ENCODE measurements around the gene RNF224. TPM values are rescaled to one million over a fixed set of nuclear protein-coding genes. Genes with fewer than 3 reads are reported as not detected.

RNF224 gene
- total RNA-seq, 1 donor from 2014 or later, result 0.39 TPM

GRCh38 chr9:137247916-137248175, 20.5 kb downstream of the RNF224 start:
- Mint-ChIP-seq H3K9me3 (ENCODE audit: unreplicated experiment) (no peaks in the 10 kb centered on the region), H3K4me3 (ENCODE audit: unreplicated experiment) (no peak overlapping the region), H3K27ac (ENCODE audit: unreplicated experiment) (no peak overlapping the region), H3K27me3 (ENCODE audit: unreplicated experiment) (peaks cover 1% of the 10 kb centered on the region), H3K4me1 (ENCODE audit: low read depth, unreplicated experiment) (peaks cover under 1% of the 10 kb centered on the region), H3K36me3 (ENCODE audit: unreplicated experiment) (no peaks in the 10 kb centered on the region)
- no peak for DNase-seq
- no peak for TF ChIP-seq CTCF (IDR thresholded peaks at IDR 0.05; ENCODE audit: partially characterized antibody, unreplicated experiment)

DNA sequence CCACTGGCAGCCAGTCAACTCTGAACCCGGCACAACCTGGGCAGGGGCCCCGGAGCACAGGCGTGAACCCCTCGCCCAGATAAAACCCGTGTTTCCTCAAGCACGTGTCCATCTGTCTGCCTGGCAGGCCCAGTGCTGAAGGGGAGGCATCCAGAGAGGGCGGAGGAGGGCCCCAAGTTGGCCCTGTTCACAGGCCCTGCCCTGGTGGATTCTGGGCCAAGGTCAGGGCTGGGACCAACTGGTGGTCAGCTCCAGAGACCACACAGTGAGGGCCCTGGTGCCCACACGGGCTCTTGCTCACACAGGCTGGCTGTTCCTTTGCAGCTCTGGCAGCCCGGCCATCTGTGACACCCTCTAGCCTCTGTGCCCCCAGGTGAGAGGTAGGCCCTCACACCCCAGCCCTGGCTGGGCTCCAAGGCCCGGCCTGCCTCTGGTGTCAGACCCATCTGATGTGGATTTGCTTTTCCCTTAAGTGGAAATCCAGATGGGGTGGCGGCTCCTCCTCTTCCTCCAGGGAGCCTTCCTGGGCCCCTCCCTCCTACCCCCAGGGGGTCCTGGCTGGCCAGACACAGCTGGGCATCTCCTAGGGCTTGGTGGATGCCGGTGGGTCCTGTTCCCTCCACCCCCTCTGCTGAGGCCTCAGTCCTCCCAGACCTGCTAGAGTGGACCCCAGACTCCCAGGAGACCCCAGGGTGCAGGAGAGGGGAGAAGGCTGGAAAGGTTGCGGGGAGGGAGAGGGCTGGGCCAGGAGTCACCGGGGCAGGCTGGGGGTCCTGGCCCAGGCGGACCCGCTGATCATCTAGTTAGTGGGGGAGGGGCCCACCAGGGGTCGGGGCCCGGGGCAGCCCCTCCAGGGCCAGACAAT, 23.3 kb downstream of the RNF224 start:
- H3K4me1 Mint-ChIP-seq (ENCODE audit: low read depth, unreplicated experiment), result peaks cover 1% of the 10 kb centered on the region
- H3K36me3 Mint-ChIP-seq (ENCODE audit: unreplicated experiment), result no peaks in the 10 kb centered on the region
- peaks cover 2% of the 10 kb centered on the region for H3K27me3 Mint-ChIP-seq (ENCODE audit: unreplicated experiment)
- no peak overlapping the region for H3K4me3 Mint-ChIP-seq (ENCODE audit: unreplicated experiment)
- TF ChIP-seq CTCF (IDR thresholded peaks at IDR 0.05; ENCODE audit: partially characterized antibody, unreplicated experiment), result no peak
- no peak for DNase-seq
- peaks cover 4% of the 10 kb centered on the region for H3K9me3 Mint-ChIP-seq (ENCODE audit: unreplicated experiment)
- no peak overlapping the region for H3K27ac Mint-ChIP-seq (ENCODE audit: unreplicated experiment)

- H3K9me3 Mint-ChIP-seq (ENCODE audit: unreplicated experiment), result peaks cover 4% of the 10 kb centered on the region
- H3K27me3 Mint-ChIP-seq (ENCODE audit: unreplicated experiment), result peaks cover 2% of the 10 kb centered on the region
- TF ChIP-seq CTCF (IDR thresholded peaks at IDR 0.05; ENCODE audit: partially characterized antibody, unreplicated experiment), result no peak
- no peaks in the 10 kb centered on the region for H3K36me3 Mint-ChIP-seq (ENCODE audit: unreplicated experiment)
- H3K4me1 Mint-ChIP-seq (ENCODE audit: low read depth, unreplicated experiment), result peaks cover 1% of the 10 kb centered on the region
- no peak within 1 kb of the TSS for H3K27ac Mint-ChIP-seq (ENCODE audit: unreplicated experiment)
- no peak for DNase-seq
- H3K4me3 Mint-ChIP-seq (ENCODE audit: unreplicated experiment), result no peak within 1 kb of the TSS
Observed at GRCh38 chr9:137251194-137251461, 23.8 kb downstream of the RNF224 start, which contains the start of gene STPG3. TSS of gene STPG3 (plus strand) at chr9:137251286. CDS start at chr9:137251287, 1 bp downstream.

DNA sequence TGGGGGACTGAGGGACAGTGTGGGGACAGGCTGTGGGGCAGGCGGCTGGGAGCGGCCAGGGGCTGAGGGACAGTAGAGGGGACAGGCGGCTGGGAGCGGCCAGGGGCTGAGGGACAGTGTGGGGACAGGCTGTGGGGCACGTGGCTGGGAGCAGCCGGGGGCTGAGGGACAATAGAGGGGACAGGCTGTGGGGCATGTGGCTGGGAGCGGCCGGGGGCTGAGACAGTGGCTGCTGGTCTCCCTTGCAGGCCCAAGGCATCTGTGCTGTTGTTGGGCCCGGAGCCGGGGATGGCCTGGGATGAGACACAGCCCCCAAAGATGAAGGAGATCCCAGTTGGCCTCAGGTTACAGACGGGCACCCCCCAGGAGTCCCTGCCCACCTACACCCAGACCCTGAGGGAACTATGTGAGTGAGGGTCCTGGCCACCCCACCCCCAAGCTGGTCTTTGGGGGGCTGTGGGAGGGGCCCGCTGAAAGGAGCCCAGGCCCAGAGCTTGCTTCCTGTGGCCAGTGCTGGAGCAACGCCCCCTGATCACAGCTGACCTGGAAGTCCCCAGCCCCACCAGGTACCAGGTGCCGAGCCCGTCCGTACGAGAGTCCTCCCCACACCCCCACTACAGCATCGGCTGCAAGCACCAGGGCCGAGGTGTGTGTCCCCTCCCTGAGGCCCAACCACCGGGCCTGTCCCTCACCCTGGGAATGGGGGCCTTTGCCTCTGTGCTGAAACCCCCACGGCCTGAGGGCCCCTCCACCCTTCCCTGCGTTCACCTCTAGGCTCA, 24.4 kb downstream of the RNF224 start:
- Mint-ChIP-seq H3K4me1 (ENCODE audit: low read depth, unreplicated experiment) (peaks cover 1% of the 10 kb centered on the region), H3K27me3 (ENCODE audit: unreplicated experiment) (peaks cover 2% of the 10 kb centered on the region), H3K9me3 (ENCODE audit: unreplicated experiment) (peaks cover 4% of the 10 kb centered on the region), H3K4me3 (ENCODE audit: unreplicated experiment) (no peak overlapping the region), H3K27ac (ENCODE audit: unreplicated experiment) (no peak overlapping the region), H3K36me3 (ENCODE audit: unreplicated experiment) (no peaks in the 10 kb centered on the region)
- DNase-seq, result no peak
- no peak for TF ChIP-seq CTCF (IDR thresholded peaks at IDR 0.05; ENCODE audit: partially characterized antibody, unreplicated experiment)
